GM10847 (cell line): Measurements from ENCODE around the gene NUDCD2.

ENCODE experiments used
- POLR2A ChIP-seq: IDR thresholded peaks from 2 replicates; pipeline ENCODE4 v1.6.1; 2011; ENCODE audit not compliant: insufficient read length; ENCODE audit errors: extremely low read depth

The NUDCD2 gene

GRCh38 chr5:163445345-163445744 is 14.6 kb downstream of the NUDCD2 start:
- no peak for TF ChIP-seq POLR2A

GRCh38 chr5:163444526-163444925 is 15.4 kb downstream of the NUDCD2 start:
- no peak for TF ChIP-seq POLR2A

DNA sequence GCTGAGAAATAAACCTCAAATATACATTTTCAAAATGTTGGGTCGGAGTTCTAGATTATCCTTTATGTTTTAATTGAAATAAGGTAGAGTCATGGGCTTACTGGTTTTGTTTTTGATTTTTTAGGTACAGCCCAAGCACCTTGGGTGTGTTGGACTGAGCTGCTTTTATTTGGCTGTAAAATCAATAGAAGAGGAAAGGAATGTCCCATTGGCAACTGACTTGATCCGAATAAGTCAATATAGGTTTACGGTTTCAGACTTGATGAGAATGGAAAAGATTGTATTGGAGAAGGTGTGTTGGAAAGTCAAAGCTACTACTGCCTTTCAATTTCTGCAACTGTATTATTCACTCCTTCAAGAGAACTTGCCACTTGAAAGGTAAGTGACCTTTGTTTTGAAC is 18.9 kb downstream of the NUDCD2 start:
- no peak for TF ChIP-seq POLR2A

DNA sequence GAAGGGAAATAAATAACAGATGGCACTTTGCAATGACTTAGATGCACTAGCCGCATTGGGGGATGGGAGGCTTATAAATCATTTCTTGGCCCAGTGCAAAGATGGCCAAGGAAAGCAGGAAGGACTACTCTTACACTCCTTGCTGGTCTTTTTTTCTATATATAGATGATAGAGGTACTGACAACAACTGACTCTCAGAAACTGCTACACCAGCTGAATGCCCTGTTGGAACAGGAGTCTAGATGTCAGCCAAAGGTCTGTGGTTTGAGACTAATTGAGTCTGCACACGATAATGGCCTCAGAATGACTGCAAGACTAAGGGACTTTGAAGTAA is 20.8 kb downstream of the NUDCD2 start:
- TF ChIP-seq POLR2A = no peak

GRCh38 chr5:163437309-163438182 is 22.4 kb downstream of the NUDCD2 start, which contains the start of gene CCNG1:
CCNG1 (plus strand) TSS chr5:163437595; CDS start chr5:163439257, 1,662 bp downstream.
- TF ChIP-seq POLR2A = peak; percentile 95

GRCh38 chr5:163437011-163437308 is 22.9 kb downstream of the NUDCD2 start:
- TF ChIP-seq POLR2A = no peak

DNA sequence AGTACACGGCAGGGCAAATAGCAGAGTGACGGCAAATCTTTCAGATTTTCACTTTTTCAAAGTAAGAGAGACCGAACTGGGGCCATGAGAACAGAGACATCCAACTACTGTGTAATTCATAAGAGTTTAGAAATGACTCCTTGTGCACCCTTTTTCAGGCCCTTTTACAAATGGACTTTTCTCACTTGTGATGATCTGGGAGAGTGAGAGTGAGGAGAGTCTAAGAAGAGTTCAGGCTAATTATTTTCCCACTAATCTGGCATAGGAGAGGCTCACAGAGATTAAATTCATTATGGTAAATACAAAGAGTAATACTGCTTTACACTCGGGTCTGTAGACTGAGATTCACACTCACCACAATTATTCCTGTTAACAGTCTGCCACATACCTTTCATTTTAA is 23.4 kb downstream of the NUDCD2 start:
- TF ChIP-seq POLR2A = no peak

DNA sequence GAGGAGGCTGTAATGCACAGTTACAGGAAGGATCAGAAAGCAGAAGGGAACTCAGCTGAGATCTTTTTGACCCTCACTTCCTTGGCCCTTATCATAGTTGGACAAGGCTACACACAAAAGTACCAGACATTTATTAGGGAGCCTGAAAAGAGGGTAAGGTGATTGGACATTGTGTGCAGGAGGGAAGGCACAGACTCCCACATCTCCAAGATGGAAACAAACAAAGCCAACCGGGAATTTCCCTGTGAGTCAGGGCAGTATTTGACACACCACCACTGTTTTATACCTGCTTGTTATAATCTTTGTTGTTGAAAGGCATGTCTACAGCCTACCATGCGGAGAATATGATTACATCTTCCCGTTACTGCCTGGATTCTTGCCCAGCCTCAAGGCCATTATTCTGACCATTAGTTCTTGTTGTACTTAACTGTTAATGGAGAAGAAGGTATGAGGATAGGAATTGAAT is 25.5 kb downstream of the NUDCD2 start:
- no peak for TF ChIP-seq POLR2A

DNA sequence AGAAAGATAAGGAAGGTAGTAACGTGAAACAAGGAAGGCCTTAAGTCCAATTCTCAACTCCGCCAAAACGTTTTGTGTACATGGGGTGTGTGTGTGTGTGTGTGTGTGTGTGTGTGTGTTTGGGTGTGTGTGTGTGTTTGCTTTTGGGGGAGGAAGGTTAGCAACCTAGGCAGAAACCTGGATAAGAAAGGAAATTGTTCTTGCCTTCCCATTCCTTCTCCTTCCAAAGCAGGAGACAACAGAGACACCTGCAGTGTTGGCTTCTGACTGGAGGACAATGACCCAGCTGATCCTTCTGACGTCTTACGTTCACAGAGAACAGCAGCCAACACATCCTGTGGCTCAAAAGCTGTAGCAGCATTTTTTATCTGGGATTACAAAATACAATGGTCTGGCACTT is 26.6 kb downstream of the NUDCD2 start:
- TF ChIP-seq POLR2A = no peak

DNA sequence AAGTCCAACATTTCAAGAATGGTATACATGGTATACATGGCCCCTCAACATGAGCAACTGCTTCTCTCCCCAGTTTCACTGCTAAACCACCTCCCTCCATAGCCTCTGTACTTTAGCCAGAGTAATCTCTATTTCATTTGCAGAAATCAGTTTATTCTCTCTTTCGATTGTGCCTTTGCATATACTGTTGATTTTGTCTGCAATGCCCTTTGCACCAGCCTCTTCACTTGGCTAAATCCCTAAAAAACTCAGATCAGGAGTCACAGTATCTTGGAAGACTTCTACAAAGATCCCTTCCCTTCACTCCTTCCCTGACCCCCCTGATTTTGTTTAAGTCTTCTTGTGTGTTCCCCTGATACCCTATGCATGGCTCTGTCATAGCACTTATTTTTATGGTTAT is 27.4 kb downstream of the NUDCD2 start:
- TF ChIP-seq POLR2A = no peak

GRCh38 chr5:163424836-163425235 is 35.1 kb downstream of the NUDCD2 start:
- no peak for TF ChIP-seq POLR2A

- TF ChIP-seq POLR2A = no peak
Measured at GRCh38 chr5:163410505-163410904, 49.4 kb downstream of the NUDCD2 start.

GRCh38 chr5:163409384-163409783 is 50.5 kb downstream of the NUDCD2 start:
- TF ChIP-seq POLR2A = no peak

- no peak for TF ChIP-seq POLR2A
Measured at GRCh38 chr5:163408311-163408923, 51.5 kb downstream of the NUDCD2 start.

DNA sequence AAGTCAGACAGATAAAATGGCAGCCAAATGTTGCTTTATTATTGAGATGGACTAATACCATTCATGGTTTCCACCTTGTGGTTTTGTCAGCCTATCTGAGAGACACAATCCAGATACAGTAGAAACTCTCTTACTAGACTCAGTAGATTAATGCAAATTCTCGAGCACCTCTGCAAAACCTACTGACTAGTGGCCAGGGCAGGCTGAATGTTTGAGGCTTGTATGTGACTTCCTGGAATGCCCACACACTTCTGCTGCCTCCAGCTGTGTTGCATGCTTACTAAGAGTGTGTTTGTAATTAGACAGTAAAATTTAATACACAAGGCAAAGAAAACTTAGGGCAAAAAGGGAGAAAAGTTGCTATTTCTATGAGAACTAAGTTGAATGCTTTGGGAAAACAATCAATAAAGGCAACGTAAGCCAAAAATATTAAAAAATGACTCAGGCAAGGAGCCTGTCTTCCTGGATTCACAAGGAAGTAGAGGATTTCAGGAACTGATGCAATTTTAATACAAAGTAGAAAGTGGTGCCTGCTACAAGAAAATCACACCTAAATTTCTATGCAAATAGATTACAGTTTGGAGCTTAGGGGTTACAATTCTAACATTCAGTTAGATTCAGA is 52.8 kb downstream of the NUDCD2 start:
- no peak for TF ChIP-seq POLR2A

DNA sequence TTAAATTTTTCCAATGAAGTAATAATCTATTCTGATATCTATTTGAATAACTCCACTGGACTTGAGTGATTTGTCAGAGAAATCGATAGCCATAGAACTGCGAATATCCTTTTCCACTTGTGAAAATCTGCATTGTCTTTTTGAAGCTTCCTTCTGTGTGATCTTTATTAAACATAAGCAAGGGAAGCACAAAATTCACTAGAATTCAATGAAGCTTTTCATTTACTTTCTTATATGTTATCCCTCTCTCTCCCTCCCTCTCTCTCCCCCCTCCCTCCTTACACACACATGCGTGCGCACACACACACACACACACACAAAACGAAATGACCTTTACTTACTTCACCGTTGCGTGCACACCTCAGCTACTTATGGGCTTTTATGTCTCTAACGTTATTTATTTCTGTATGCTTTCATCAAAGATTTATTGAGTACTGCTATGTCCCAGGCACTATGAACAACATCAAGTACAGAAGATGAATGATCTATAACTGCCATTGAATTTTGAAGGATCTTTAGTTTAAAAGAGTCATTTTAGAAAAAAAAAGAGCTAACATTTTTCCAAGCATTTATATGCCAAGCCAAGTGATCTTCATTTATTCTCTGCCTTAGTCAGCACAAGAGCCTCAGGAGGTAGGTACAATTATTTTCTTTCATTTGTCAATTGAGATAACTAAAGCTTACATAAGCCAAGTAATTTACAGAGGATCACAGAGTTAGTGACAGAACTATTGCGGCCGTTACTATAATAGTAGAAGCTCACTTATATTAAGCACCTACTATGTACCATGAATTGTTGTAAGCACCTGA is 55.3 kb downstream of the NUDCD2 start:
- TF ChIP-seq POLR2A = no peak

DNA sequence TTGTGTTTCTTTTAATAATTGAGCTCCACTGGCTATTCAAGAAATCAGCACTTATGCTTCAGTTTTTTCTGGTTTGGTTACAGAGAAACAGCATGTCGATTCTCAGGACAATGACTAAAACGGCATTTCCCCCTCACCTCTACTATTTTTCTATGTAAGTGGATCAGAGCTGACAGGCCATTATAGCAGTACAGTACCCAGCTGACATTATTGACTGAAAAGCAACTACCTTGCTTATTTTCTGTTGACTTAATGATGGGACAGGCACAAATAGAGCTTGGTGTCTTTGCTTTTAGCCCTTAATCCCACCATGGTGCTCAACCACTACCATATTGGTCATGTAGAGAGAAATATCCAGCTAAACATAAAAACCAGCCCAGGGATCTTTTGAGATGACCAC is 57.9 kb downstream of the NUDCD2 start:
- no peak for TF ChIP-seq POLR2A
